ENCODE data around the gene PTPRN2. TPM values are rescaled to one million over a fixed set of nuclear protein-coding genes. Genes with fewer than 3 reads are reported as not detected.

The PTPRN2 gene
- total RNA-seq, 1 experiment from 2014 or later, result 0.11 TPM

DNA sequence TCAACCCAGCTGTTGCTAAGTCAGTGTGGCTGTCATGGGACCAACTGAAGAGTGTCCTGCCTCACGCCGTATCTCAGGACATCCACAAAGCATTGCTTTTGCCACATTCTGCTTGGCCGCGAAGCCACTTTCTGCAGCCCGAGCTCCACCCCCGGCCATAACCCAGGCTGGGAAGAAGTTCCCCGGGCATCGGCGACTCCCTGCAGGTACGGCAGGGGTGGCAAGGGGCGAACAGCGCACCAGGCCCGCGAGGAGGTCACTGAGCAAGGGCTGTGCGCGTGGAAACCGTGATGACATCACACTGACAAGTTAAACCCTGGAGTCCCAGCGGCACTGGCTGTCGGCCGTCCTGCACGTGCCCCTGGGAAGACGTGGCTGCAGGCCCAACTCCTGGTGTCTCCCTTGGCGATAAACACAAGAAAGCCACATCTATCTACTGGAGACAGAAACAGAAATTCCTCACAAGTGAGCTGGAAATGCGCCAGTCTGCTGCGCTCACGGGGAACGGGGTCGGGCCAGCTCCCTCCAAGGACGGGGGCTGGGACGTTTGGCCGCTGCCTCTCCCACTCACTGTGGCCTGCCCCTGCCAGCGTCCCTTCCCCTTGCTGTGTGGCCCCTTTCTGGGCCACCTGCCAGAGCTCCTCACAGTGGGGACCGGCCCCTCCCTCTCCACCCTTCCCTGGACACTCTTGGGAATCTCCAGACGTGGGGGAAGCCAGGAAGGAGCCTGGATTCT lies 924.5 kb downstream of the PTPRN2 start:
- no peaks in the 10 kb centered on the region for H3K4me1 ChIP-seq (ENCODE audit: insufficient read depth, low read length, poor library complexity, severe bottlenecking)
- no peak for TF ChIP-seq EZH2 (IDR thresholded peaks at IDR 0.05; ENCODE audit: borderline replicate concordance, low read depth, low read length, poor library complexity, severe bottlenecking)
- TF ChIP-seq, protein P1, sequence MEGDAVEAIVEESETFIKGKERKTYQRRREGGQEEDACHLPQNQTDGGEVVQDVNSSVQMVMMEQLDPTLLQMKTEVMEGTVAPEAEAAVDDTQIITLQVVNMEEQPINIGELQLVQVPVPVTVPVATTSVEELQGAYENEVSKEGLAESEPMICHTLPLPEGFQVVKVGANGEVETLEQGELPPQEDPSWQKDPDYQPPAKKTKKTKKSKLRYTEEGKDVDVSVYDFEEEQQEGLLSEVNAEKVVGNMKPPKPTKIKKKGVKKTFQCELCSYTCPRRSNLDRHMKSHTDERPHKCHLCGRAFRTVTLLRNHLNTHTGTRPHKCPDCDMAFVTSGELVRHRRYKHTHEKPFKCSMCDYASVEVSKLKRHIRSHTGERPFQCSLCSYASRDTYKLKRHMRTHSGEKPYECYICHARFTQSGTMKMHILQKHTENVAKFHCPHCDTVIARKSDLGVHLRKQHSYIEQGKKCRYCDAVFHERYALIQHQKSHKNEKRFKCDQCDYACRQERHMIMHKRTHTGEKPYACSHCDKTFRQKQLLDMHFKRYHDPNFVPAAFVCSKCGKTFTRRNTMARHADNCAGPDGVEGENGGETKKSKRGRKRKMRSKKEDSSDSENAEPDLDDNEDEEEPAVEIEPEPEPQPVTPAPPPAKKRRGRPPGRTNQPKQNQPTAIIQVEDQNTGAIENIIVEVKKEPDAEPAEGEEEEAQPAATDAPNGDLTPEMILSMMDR (conservative IDR thresholded peaks at IDR 0.05; ENCODE audit: low read depth, low read length), result no peak
- H3K36me3 ChIP-seq (ENCODE audit: insufficient read depth, low read length, poor library complexity, severe bottlenecking), result no peaks in the 10 kb centered on the region
- H3K4me3 ChIP-seq (ENCODE audit: low read depth, low read length, poor library complexity, severe bottlenecking), result no peak overlapping the region
- no peaks in the 10 kb centered on the region for H3K27me3 ChIP-seq (replicated peaks; ENCODE audit: insufficient read depth, low read depth, low read length, poor library complexity)
- no peak overlapping the region for H3K27ac ChIP-seq (ENCODE audit: low read depth, low read length, poor library complexity, severe bottlenecking)
- intact Hi-C loops (cut with micrococcal nuclease; ENCODE audit: unreplicated experiment), result no loop called here
- ChIA-PET POLR2A (ENCODE audit: low non-redundant PET) (no interaction called here), CTCF (no interaction called here)
- no TSS peak for BruUV-seq (replicated peaks)
- H3K9me3 ChIP-seq (ENCODE audit: low read depth, low read length, poor library complexity, severe bottlenecking), result no peaks in the 10 kb centered on the region
- no peak for DNase-seq (ENCODE audit: low spot score)

DNA sequence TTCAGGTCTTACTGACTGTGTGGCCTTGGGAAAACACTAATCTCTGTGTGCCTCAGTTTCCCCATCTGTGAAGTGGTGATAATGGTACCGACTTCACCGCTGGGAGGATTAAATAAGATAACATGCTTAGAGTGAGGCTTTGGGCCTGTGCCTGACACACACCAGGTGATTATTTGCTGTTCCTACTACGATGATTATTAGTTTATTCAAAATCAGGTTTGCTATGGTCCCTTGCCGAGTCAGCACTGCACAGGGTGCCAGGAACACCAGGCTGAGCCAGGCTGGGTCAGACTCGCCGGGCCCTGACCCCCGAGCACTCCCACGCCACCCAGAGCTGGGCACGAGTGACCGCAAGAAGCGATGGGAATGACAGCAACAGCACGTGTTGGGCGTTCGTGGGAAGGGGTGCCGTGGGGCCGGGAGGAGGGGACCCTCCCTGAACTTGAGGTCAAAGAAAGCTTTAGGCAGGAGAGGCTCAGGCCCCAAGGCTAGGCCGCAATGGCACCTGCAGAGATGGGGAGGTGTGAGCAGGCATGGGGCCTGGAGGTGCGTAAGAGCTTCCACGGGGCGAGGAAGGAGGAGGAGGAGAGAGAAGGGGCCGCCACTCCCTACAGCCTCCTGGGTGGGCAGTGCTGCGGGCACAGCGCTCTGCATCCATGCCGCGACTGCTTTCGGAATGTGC lies 925.4 kb downstream of the PTPRN2 start:
- Histone ChIP-seq H3K4me3 (ENCODE audit: low read depth, low read length, poor library complexity, severe bottlenecking) (no peak overlapping the region), H3K27ac (ENCODE audit: low read depth, low read length, poor library complexity, severe bottlenecking) (no peak overlapping the region), H3K9me3 (ENCODE audit: low read depth, low read length, poor library complexity, severe bottlenecking) (no peaks in the 10 kb centered on the region), H3K27me3 (replicated peaks; ENCODE audit: insufficient read depth, low read depth, low read length, poor library complexity) (no peaks in the 10 kb centered on the region), H3K4me1 (ENCODE audit: insufficient read depth, low read length, poor library complexity, severe bottlenecking) (no peaks in the 10 kb centered on the region), H3K36me3 (ENCODE audit: insufficient read depth, low read length, poor library complexity, severe bottlenecking) (no peaks in the 10 kb centered on the region)
- intact Hi-C loops (cut with micrococcal nuclease; ENCODE audit: unreplicated experiment), result no loop called here
- BruUV-seq (replicated peaks), result no TSS peak
- CTCF ChIA-PET, result no interaction called here
- POLR2A ChIA-PET (ENCODE audit: low non-redundant PET), result no interaction called here
- no peak for TF ChIP-seq EZH2 (IDR thresholded peaks at IDR 0.05; ENCODE audit: borderline replicate concordance, low read depth, low read length, poor library complexity, severe bottlenecking)
- TF ChIP-seq, protein P1 (conservative IDR thresholded peaks at IDR 0.05; ENCODE audit: low read depth, low read length), result no peak
- no peak for DNase-seq (ENCODE audit: low spot score)

DNA sequence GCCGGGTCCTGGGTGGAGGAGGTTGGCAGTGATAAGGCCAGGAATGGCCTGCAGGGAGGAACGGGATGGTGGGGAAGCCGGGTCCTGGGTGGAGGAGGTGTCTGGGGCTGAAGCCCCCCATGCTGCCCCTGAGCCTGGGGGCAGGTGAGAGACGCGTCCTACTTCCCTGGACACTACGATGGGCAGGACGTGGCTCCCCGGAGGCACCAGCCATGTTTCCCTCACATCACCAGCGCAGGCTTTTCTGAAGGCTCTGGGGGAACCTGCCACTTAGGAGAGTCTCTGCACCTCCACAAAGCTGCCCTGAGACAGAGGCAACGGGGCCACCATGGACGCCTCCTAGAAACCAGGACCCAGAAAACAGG lies 926.0 kb downstream of the PTPRN2 start:
- POLR2A ChIA-PET (ENCODE audit: low non-redundant PET), result no interaction called here
- no TSS peak for BruUV-seq (replicated peaks)

More for the DNA sequence above, 926.0 kb downstream of the PTPRN2 start:
- TF ChIP-seq EZH2 (IDR thresholded peaks at IDR 0.05; ENCODE audit: borderline replicate concordance, low read depth, low read length, poor library complexity, severe bottlenecking), result no peak
- TF ChIP-seq, protein P1 (conservative IDR thresholded peaks at IDR 0.05; ENCODE audit: low read depth, low read length), result no peak
- no peak overlapping the region for H3K27ac ChIP-seq (ENCODE audit: low read depth, low read length, poor library complexity, severe bottlenecking)
- H3K4me3 ChIP-seq (ENCODE audit: low read depth, low read length, poor library complexity, severe bottlenecking), result no peak overlapping the region
- no peaks in the 10 kb centered on the region for H3K36me3 ChIP-seq (ENCODE audit: insufficient read depth, low read length, poor library complexity, severe bottlenecking)
- H3K4me1 ChIP-seq (ENCODE audit: insufficient read depth, low read length, poor library complexity, severe bottlenecking), result no peaks in the 10 kb centered on the region
- no peaks in the 10 kb centered on the region for H3K9me3 ChIP-seq (ENCODE audit: low read depth, low read length, poor library complexity, severe bottlenecking)
- CTCF ChIA-PET, result no interaction called here
- intact Hi-C loops (cut with micrococcal nuclease; ENCODE audit: unreplicated experiment), result no loop called here
- DNase-seq (ENCODE audit: low spot score), result no peak
- no peaks in the 10 kb centered on the region for H3K27me3 ChIP-seq (replicated peaks; ENCODE audit: insufficient read depth, low read depth, low read length, poor library complexity)

Measured in A673 (cell line).